SK-MEL-5 (cell line): ENCODE data around the gene TANC2. TPM values are rescaled to one million over a fixed set of nuclear protein-coding genes. Genes with fewer than 3 reads are reported as not detected.

Experiments used
- DNase-seq: peaks from one replicate; pipeline ENCODE4 v3.0.0-alpha.2; 2016; ENCODE audit warnings: low read depth, low spot score
- in situ Hi-C: cut with HindIII; loops from 2 replicates; pipeline ENCODE4 v1.10.0; 2016; ENCODE audit warnings: low sequenced_read_pairs, high pct_unique_total_duplicates, low pct_unique_long_range_greater_than_20kb
- polyA plus RNA-seq, 2 experiments: library from polyadenylated mRNA; depleted of rRNA; stranded (reverse); fragments of >200 nt; gene quantifications; 2 replicates each; pipeline ENCODE4 v1.2.3, GENCODE V29; 2015
- total RNA-seq: library from RNA; depleted of rRNA; stranded (reverse); fragments of >200 nt; shearing (Covaris generic); gene quantifications from 2 replicates; pipeline ENCODE4 v1.2.3, GENCODE V29; 2014; rRNA removed

TANC2 gene
- 35.5 and 35.6 TPM in 2 replicates for total RNA-seq
- polyA plus RNA-seq (2015; cell fraction: cytosol; rRNA removed): 17.7 and 38.9 TPM in 2 replicates
- 16.0 and 27.8 TPM in 2 replicates for polyA plus RNA-seq (2015; cell fraction: nucleus; rRNA removed)

- in situ Hi-C loops: no loop called here
- DNase-seq: peak; percentile 89
Measured at GRCh38 chr17:62965686-62966425, at the start of gene TANC2. TANC2 (plus strand) TSS chr17:62966235; CDS start chr17:63009560, 43,325 bp downstream.

- DNase-seq: no peak
- in situ Hi-C loops: no loop called here
Measured at GRCh38 chr17:62916684-62917571, 49.1 kb upstream of the TANC2 start.

GRCh38 chr17:62919388-62919787 lies 46.6 kb upstream of the TANC2 start:
- DNase-seq: no peak

GRCh38 chr17:62920300-62920699 lies 45.7 kb upstream of the TANC2 start:
- in situ Hi-C loops: no loop called here
- DNase-seq: no peak

More at GRCh38 chr17:62919388-62919787, 46.6 kb upstream of the TANC2 start:
- in situ Hi-C loops: no loop called here

GRCh38 chr17:62921817-62922216 lies 44.2 kb upstream of the TANC2 start:
- DNase-seq: no peak
- in situ Hi-C loops: no loop called here

GRCh38 chr17:62923258-62924150 lies 42.5 kb upstream of the TANC2 start:
- in situ Hi-C loops: no loop called here
- no peak for DNase-seq

GRCh38 chr17:62925267-62925836 lies 40.7 kb upstream of the TANC2 start:
- in situ Hi-C loops: no loop called here
- no peak for DNase-seq

GRCh38 chr17:62927083-62927482 lies 39.0 kb upstream of the TANC2 start:
- no peak for DNase-seq
- in situ Hi-C loops: no loop called here

- DNase-seq: no peak
- in situ Hi-C loops: no loop called here
Measured at GRCh38 chr17:62929320-62929719, 36.7 kb upstream of the TANC2 start.

GRCh38 chr17:62931101-62931500 lies 34.9 kb upstream of the TANC2 start:
- in situ Hi-C loops: no loop called here
- no peak for DNase-seq

GRCh38 chr17:62933501-62934385 lies 32.3 kb upstream of the TANC2 start:
- no peak for DNase-seq
- in situ Hi-C loops: no loop called here

GRCh38 chr17:62935098-62935497 lies 30.9 kb upstream of the TANC2 start:
- in situ Hi-C loops: no loop called here
- no peak for DNase-seq

GRCh38 chr17:62935523-62935922 lies 30.5 kb upstream of the TANC2 start:
- in situ Hi-C loops: no loop called here

GRCh38 chr17:62937606-62938005 lies 28.4 kb upstream of the TANC2 start:
- no peak for DNase-seq
- in situ Hi-C loops: no loop called here

More at GRCh38 chr17:62935523-62935922, 30.5 kb upstream of the TANC2 start:
- DNase-seq: no peak

GRCh38 chr17:62941358-62941991 lies 24.6 kb upstream of the TANC2 start:
- no peak for DNase-seq
- in situ Hi-C loops: no loop called here

GRCh38 chr17:62948370-62948769 lies 17.7 kb upstream of the TANC2 start:
- in situ Hi-C loops: no loop called here
- DNase-seq: no peak
